ENCODE data around the gene ABCB9.
A peak's percentile ranks its signal among the peaks of the same experiment; 100 is the strongest.

ABCB9 gene

DNA sequence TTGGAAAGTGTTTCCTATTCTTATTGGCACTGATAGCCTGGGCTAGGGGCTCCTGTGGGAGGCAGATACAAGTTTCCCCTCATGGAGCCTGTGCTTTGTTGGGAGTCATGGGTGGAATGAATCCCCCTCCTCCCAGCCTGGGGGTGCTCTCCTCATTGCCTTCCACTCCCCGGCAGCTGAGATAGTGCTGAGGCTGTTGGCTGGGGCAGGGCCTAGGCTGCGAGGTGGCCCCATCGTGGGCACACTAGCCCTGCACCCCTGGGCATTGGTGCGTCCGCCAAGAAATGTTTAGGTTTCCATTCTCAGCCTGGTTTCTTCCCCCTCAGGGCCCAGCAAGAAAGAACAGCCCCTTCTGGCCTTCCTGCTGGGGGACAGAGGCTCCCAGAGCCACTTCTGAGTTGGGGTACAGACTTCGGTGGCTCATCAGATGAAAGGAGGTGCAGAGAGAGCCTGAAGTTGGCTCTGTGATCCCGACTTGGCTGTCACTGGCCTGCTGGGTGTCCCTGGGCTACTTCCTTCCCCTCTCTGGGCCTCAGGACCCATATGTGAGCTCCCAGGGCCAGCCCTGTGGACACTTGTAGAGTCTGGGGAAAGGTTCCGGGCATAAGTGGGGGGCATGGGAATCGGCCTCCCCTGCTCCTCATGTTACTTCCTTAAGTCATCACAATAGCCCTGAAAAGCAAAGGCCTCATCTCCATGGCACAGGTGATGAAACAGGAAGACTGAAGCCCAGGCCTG lies 11.6 kb upstream of the ABCB9 start:
- H3K4me3 ChIP-seq (ENCODE audit: low read depth, low read length) = no peak overlapping the region
- TF ChIP-seq, protein P1, sequence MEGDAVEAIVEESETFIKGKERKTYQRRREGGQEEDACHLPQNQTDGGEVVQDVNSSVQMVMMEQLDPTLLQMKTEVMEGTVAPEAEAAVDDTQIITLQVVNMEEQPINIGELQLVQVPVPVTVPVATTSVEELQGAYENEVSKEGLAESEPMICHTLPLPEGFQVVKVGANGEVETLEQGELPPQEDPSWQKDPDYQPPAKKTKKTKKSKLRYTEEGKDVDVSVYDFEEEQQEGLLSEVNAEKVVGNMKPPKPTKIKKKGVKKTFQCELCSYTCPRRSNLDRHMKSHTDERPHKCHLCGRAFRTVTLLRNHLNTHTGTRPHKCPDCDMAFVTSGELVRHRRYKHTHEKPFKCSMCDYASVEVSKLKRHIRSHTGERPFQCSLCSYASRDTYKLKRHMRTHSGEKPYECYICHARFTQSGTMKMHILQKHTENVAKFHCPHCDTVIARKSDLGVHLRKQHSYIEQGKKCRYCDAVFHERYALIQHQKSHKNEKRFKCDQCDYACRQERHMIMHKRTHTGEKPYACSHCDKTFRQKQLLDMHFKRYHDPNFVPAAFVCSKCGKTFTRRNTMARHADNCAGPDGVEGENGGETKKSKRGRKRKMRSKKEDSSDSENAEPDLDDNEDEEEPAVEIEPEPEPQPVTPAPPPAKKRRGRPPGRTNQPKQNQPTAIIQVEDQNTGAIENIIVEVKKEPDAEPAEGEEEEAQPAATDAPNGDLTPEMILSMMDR (IDR thresholded peaks at IDR 0.05; ENCODE audit: control insufficient read depth, extremely low read depth, insufficient read depth) = no peak
- DNase-seq (ENCODE audit: low read depth) = no peak

DNA sequence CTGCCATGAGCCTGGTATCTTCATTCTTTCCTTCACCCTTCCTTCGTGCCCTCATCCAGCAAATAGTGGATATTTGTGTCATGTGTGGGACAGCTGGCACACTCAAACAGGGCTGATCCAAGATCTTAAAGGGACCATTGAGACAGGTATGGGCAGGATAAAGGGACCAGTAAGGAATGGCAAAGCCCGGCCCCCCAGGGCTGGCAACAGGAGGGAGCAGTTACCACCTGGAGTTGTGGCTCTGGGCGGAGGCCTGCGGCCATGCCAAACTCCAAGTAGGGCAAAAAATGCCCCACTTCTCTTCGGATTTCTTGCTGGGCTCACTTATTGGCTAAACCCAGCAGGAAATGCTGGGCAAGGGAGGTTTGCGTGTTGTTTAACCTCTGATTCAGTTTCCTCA lies 10.9 kb upstream of the ABCB9 start:
- no peak for DNase-seq (ENCODE audit: low read depth)
- no peak overlapping the region for H3K4me3 ChIP-seq (ENCODE audit: low read depth, low read length)
- TF ChIP-seq, protein P1 (IDR thresholded peaks at IDR 0.05; ENCODE audit: control insufficient read depth, extremely low read depth, insufficient read depth) = no peak

DNA sequence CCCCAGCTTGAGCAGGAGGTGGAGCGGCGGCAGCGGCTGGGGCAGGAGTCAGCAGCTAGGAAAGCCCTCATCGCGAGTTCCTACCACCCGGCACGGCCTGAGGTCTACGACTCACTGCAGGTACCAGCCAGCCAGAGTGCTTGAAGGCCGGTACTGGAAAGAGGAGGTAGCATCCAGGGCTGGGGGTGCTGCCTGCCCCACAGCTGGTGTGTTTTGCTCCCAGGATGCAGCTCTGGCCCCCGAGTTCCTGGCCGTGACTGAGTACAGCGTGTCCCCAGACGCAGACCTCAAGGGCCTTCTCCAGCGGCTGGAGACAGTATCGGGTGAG lies 10.3 kb upstream of the ABCB9 start:
- H3K4me3 ChIP-seq (ENCODE audit: low read depth, low read length) = peak overlapping the region; percentile 77
- TF ChIP-seq, protein P1 (IDR thresholded peaks at IDR 0.05; ENCODE audit: control insufficient read depth, extremely low read depth, insufficient read depth) = no peak
- DNase-seq (ENCODE audit: low read depth) = no peak

DNA sequence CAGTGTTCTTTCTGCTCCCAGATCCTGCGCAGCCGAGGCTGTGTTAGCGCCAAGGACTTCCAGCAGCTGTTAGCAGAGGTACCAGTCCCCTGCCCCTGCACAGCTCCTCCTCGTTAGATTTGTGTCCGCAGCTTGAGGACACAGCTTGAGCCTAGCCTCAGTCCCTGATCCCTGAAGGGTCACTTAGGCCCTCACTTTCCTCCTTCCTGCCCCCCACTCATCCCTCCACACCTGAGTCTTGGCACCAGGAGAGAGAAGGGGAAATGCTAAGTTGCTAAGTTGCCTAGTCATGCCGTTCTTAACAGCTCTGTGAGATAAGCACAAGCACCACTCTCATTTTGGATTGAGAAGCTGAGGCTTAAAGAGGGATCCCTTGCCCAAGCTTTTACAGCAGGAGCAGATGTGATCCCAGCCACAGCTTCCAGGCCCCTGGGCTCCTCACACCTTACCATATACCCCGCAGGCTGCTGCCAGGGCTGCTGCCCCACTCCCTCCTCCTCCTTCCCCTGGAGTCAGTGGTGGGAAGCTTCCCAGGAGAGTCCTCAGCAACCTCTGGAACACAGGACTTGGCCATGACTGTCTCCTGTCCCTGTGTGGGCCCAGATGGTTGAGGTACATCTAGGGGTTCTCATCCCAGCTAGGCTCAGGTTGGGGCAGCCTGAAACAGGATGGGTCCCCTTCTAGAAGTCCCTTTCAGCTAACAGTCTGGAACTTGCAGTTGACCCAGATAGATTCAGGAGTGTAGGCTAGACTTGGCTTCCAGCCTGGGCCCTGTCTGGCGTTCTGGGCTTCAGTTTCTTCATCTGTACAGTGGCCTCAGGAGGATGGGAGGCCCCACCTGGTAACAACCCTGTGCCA lies 9.8 kb upstream of the ABCB9 start:
- peak overlapping the region; percentile 77 for H3K4me3 ChIP-seq (ENCODE audit: low read depth, low read length)
- no peak for DNase-seq (ENCODE audit: low read depth)
- TF ChIP-seq, protein P1 (IDR thresholded peaks at IDR 0.05; ENCODE audit: control insufficient read depth, extremely low read depth, insufficient read depth) = no peak

DNA sequence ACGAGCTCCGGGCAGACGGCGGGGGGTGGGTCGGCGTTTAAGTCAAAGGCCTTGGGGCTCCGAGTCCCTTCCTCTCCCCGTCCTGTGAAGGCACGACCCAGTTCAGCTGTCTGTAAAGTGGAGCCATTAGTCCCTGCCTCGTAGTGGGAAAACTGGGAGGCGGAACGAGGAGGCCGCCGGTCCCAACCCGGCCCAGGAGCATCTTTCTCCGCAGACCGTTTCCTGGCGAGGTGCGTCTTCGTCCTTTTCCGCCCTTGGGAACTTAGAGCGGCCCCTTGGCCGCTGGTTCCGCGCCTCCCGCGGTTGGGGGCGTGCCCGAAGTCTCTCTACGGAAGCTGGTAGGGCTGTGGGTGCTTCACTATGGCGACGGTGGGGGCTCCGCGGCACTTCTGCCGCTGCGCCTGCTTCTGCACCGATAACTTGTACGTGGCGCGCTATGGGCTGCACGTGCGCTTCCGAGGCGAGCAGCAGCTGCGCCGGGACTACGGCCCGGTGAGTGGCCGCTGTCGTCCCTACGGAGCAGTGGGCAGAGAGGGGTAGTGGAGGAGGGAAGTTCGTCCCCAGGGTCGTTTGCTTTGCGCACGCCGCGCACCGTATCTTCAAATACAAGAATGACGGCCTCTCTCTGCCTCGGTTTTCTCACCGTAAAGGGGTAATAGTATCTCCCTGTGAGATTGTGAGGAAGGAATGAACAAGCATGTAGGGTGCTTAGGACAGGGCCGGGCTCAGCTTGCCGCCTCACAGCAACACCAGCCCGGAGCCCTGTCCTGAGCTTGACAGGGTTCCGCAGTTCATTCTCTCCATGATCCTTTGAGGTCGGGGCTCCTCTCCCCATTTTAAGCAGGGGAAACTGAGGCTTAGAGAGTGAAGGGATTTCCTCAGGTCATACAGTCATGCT lies 8.9 kb upstream of the ABCB9 start, which contains the start of gene OGFOD2:
Gene OGFOD2 (plus strand): TSS at position 353 of the 898 bp plus-strand sequence. CDS start 8 bp downstream, at position 361.
- TF ChIP-seq, protein P1 (IDR thresholded peaks at IDR 0.05; ENCODE audit: control insufficient read depth, extremely low read depth, insufficient read depth) = no peak
- H3K4me3 ChIP-seq (ENCODE audit: low read depth, low read length) = peak within 1 kb of the TSS; percentile 77

DNA sequence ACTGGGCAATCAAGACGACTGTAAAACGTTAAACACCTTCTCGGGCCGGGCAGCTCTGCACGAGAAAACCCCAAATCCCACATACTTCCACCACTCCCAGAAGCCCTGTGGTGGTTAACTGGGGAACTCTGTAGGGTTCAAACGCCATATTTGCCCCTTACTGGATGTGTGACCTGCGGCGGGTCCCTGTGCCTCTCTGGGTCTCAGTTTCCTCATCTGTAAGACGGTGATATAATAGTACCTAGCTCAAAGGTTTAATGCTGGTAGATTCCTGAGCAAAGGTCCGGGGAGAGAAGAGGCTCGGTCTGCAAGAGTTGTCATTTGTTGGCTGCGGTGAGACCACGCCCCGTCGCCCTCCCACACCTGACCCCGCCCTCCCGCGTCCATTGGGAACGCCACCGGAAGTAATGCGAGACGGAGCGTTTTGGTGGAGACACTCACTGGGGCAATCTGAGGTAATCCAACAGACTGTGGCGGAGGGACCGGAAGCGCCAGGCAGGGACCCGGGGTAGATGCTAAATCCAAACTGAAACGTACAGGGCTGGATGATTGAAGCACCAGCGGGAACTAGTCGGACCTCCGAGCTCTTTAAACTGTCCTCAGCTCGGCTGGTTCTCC lies 8.1 kb upstream of the ABCB9 start:
- DNase-seq (ENCODE audit: low read depth) = peak; percentile 97
- TF ChIP-seq, protein P1 (IDR thresholded peaks at IDR 0.05; ENCODE audit: control insufficient read depth, extremely low read depth, insufficient read depth) = no peak
- peak overlapping the region; percentile 77 for H3K4me3 ChIP-seq (ENCODE audit: low read depth, low read length)

More for the DNA sequence above, 8.9 kb upstream of the ABCB9 start, which contains the start of gene OGFOD2:
- peak; percentile 71 for DNase-seq (ENCODE audit: low read depth)
